A549 treated with ZK216348 at 1 μM for 4 hours (cell line): ENCODE measurements around the gene MED25. TPM values are rescaled to one million over a fixed set of nuclear protein-coding genes. Genes with fewer than 3 reads are reported as not detected.

ENCODE experiments used
- total RNA-seq: library from RNA; stranded (reverse); fragments of 200-300 nt; extraction: Qiagen RNA extraction; gene quantifications from 5 replicates; pipeline ENCODE4 v1.2.3, GENCODE V29; 2022; ENCODE audit warnings: low read depth

MED25 gene
- 39.7 to 74.7 TPM (median 67.0 TPM) in 5 replicates for total RNA-seq

GRCh38 chr19:49817964-49818648 lies at the start of gene MED25:
Gene MED25, plus strand, starts transcription at chr19:49818289. Its CDS starts 53 bp downstream, at chr19:49818342.

GRCh38 chr19:49812997-49813861 lies 4.9 kb upstream of the MED25 start, which contains the start of gene FUZ:
Gene FUZ, minus strand, starts transcription at chr19:49813292. Its CDS starts 186 bp downstream, at chr19:49813106.

GRCh38 chr19:49850487-49851342 lies 32.6 kb downstream of the MED25 start, which contains the start of gene PTOV1:
Gene PTOV1, plus strand, starts transcription at chr19:49851159.

DNA sequence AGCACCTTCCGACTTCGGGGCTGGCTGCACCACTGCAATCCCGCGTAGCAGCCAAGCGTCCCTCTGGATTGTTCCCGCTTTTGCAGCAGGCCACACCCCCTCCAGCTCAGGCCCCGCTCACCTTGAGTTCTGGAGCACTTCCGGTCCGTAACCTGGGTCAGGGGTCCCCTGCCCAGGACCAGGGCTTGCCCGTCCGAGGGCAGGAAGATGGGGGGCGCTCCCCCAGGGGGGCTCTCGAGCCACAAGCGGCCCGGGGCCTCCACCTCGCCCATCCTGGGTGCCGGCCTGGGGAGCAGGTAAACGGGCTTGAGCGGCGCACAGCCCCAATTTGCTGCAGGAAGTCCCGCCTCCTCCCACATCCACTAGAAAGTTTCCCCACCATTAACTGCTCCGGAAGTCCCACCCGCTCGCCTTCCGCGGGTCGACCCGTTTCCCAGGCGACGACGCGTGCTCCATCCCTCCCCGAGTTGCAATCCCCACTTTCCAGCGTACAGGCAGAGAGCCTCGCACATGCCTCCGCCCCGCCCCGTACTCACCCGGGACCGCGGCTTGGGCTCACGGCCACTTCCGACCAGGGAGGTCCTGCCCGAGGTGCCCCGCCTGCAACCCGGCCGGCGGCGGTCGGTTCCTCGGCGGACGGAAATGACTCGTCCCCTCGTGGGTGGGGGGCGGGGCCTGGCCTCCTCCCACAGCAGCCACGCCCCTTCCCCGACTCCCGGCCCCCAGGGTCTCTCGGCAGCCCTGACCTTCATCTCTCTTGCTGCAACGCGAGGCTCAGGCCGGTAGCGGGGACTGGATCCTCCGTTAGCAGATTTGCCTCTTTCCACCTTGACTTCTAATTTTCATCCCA lies 49.1 kb downstream of the MED25 start, which contains the start of gene PNKP:
Gene PNKP, minus strand, starts transcription at position 644 of the 850 bp plus-strand sequence. Its CDS starts 372 bp downstream, at position 272.

GRCh38 chr19:49877020-49877878 lies 59.2 kb downstream of the MED25 start, which contains the start of the genes AKT1S1 and TBC1D17:
Gene AKT1S1, minus strand, starts transcription at chr19:49877355. Its CDS starts 4,060 bp downstream, at chr19:49873295.
Gene TBC1D17, plus strand, starts transcription at chr19:49877702. Its CDS starts 22 bp downstream, at chr19:49877724.

Other genes with a start within 250 kb of the MED25 start
- 69.9 to 115 TPM (median 107 TPM) in 5 replicates for gene NOSIP, start 237.7 kb upstream of the MED25 start, total RNA-seq
- gene PRRG2, start 237.0 kb upstream of the MED25 start, total RNA-seq: 0.39 to 1.1 TPM (median 0.94 TPM) in 5 replicates
- 20.1 to 39.3 TPM (median 34.5 TPM) in 5 replicates for gene PRR12, start 227.1 kb upstream of the MED25 start, total RNA-seq
- gene RRAS, start 178.1 kb upstream of the MED25 start, total RNA-seq: 70.1 to 151 TPM (median 135 TPM) in 5 replicates
- gene SCAF1, start 176.1 kb upstream of the MED25 start, total RNA-seq: 32.3 to 79.6 TPM (median 75.1 TPM) in 5 replicates
- 69.2 to 108 TPM (median 102 TPM) in 5 replicates for gene IRF3, start 152.4 kb upstream of the MED25 start, total RNA-seq
- 49.1 to 71.5 TPM (median 65.4 TPM) in 5 replicates for gene BCL2L12, start 152.4 kb upstream of the MED25 start, total RNA-seq
- 329 to 426 TPM (median 425 TPM) in 5 replicates for gene PRMT1, start 141.0 kb upstream of the MED25 start, total RNA-seq
- 2.7 to 6.9 TPM (median 5.7 TPM) in 5 replicates for gene ADM5, start 128.7 kb upstream of the MED25 start, total RNA-seq
- gene CPT1C, start 127.2 kb upstream of the MED25 start, total RNA-seq: 11.4 to 14.4 TPM (median 13.4 TPM) in 5 replicates
- gene TSKS, start 55.0 kb upstream of the MED25 start, total RNA-seq: not detected in 5 replicates
- 31.7 to 63.3 TPM (median 57.1 TPM) in 5 replicates for gene AP2A1, start 51.3 kb upstream of the MED25 start, total RNA-seq
- gene FUZ, start 5.0 kb upstream of the MED25 start, total RNA-seq: 9.3 to 17.9 TPM (median 15.0 TPM) in 5 replicates
- 98.8 to 160 TPM (median 149 TPM) in 5 replicates for gene PTOV1, start 32.9 kb downstream of the MED25 start, total RNA-seq
- gene PNKP, start 49.3 kb downstream of the MED25 start, total RNA-seq: 30.8 to 60.9 TPM (median 51.4 TPM) in 5 replicates
- gene AKT1S1, start 59.1 kb downstream of the MED25 start, total RNA-seq: 64.4 to 121 TPM (median 114 TPM) in 5 replicates
- gene TBC1D17, start 59.4 kb downstream of the MED25 start, total RNA-seq: 16.6 to 25.0 TPM (median 22.9 TPM) in 5 replicates
- 0.19 to 0.88 TPM (median 0.64 TPM) in 5 replicates for gene IL4I1, start 78.6 kb downstream of the MED25 start, total RNA-seq
- 40.4 to 59.5 TPM (median 52.8 TPM) in 5 replicates for gene ATF5, start 110.9 kb downstream of the MED25 start, total RNA-seq
- 60.3 to 101 TPM (median 94.7 TPM) in 5 replicates for gene NUP62, start 111.2 kb downstream of the MED25 start, total RNA-seq
- gene SIGLEC11, start 142.9 kb downstream of the MED25 start, total RNA-seq: 0.08 TPM in 1 of 5 replicates, not detected in the others
- gene VRK3, start 207.1 kb downstream of the MED25 start, total RNA-seq: 33.0 to 41.1 TPM (median 38.8 TPM) in 5 replicates
- 7.7 to 12.9 TPM (median 10.6 TPM) in 5 replicates for gene ZNF473, start 207.7 kb downstream of the MED25 start, total RNA-seq